GM12865 (cell line): ENCODE results near the gene ATXN1.
"Not testable (repeated sequence)": the region's sequence is repeated elsewhere in the genome, so short reads cannot be mapped to it uniquely, and the experiment has no call there.

Source experiments
- DNase-seq: peaks from one replicate; pipeline ENCODE4 v3.0.0; 2010; ENCODE audit warnings: low read depth
- H3K4me3 ChIP-seq: 2 replicates; pipeline ENCODE4 v1.5.1; 2011; ENCODE audit warnings: mild to moderate bottlenecking, low read depth, low read length, control low read depth
- TF ChIP-seq, protein P1 (sequence below): IDR thresholded peaks from 2 replicates; pipeline ENCODE4 v1.5.1; 2011; ENCODE audit warnings: low read length, control low read depth, low read depth, inconsistent platforms; ENCODE audit not compliant: insufficient read depth; ENCODE audit errors: missing control alignments

Gene ATXN1

DNA sequence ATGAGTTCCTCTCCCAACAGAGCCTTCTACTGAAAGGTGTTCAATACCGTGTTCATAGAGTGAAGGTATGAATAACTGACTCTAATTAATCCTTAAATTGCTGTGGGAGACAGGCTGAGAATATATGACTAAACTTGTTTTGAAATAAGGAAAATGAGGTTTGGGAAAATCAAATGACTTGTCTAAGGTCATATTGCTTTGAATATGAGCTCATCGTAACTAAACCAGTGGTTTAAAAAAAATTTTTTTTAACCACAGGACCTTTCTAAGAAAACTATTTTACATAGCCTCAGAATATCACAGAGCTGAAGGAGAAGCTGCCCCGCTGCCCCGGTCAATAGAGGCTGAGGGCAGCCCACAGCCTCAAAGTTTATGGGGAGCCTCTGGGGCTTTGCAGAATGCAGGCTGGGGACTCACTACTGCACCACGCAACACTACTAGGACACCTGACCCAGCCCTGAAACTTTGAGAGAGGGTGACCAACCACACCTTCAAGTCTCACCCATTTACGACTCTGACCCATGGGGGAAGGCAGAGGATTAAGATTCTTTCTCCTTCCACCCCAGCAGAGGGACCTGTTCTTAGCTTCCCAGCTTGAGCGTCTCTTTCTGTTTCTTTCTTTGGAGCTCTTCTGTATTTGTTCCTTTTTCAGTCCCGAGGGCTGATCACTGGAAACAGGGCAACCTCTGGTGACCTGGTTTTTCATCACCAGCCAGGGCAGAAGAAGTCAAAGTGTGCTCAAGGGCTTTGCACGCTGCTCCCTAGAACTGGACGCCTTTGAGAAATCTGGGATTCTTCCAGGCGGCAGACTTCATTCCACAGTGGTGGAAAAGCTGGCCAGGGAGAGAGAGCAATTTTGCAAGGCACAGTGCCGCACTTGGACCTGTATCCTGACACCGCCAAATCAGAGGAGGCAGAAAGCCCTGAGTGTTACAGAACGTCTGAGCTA, 220.2 kb downstream of the ATXN1 start:
- H3K4me3 ChIP-seq, result no peak overlapping the region
- peak; percentile 50 for DNase-seq
- TF ChIP-seq, protein P1, sequence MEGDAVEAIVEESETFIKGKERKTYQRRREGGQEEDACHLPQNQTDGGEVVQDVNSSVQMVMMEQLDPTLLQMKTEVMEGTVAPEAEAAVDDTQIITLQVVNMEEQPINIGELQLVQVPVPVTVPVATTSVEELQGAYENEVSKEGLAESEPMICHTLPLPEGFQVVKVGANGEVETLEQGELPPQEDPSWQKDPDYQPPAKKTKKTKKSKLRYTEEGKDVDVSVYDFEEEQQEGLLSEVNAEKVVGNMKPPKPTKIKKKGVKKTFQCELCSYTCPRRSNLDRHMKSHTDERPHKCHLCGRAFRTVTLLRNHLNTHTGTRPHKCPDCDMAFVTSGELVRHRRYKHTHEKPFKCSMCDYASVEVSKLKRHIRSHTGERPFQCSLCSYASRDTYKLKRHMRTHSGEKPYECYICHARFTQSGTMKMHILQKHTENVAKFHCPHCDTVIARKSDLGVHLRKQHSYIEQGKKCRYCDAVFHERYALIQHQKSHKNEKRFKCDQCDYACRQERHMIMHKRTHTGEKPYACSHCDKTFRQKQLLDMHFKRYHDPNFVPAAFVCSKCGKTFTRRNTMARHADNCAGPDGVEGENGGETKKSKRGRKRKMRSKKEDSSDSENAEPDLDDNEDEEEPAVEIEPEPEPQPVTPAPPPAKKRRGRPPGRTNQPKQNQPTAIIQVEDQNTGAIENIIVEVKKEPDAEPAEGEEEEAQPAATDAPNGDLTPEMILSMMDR, result no peak

DNA sequence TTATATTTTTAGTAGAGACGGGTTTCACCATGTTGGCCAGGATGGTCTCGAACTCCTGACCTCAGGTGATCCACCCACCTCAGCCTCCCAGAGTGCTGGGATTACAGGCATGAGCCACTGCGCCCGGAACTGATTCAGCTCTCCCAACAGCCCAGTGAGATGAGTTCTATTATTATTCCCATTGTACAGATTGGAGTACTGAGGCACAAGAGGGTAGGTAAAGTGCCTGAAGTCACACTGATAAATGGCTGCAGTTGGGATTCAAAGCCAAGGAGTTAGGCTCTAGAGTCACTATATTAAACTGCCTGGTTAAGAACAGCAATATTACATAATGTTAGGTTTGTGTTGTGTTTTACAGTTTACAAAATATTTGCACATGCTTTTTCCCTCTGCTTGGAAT, 220.9 kb downstream of the ATXN1 start:
- not testable (repeated sequence) for DNase-seq, H3K4me3 ChIP-seq

DNA sequence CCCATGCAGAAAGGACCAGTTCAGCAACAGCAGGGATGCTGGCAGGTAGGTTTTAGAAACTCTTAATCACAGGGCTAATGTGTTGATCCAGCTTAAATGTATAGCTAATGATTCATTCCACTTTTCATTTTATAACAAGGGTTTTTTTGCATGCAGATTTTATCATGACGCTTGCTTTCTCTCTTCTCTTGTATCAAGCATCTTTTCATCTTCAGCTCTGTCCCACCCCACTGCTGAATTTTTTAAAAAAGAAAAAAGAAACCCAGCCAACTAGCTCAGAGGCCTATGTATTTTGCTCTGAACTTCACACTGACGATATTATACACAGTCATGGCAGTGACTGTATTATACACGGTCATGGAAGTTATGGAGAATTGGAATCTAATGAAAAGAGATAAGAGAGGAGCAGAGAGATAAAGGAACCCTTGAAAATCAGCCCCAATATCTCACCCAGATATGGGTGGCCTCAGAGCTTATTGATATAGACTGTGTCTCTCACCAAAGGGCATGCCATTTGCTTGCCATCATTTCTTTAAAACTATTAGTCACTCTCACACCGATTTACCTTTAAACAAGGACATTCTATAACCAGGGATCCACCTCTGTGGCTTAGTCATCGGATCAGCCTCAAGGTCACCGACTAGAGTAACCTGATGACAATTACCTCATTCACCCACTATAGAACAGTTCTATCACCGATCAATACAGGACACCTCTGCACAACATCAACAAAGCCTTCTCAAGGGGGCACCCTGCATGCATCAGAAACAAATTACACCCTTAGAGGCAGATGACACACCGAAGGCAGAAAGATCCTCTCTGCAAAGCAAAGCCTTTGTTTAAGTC, 222.0 kb downstream of the ATXN1 start:
- no peak for DNase-seq
- no peak overlapping the region for H3K4me3 ChIP-seq
- TF ChIP-seq, protein P1, result no peak

DNA sequence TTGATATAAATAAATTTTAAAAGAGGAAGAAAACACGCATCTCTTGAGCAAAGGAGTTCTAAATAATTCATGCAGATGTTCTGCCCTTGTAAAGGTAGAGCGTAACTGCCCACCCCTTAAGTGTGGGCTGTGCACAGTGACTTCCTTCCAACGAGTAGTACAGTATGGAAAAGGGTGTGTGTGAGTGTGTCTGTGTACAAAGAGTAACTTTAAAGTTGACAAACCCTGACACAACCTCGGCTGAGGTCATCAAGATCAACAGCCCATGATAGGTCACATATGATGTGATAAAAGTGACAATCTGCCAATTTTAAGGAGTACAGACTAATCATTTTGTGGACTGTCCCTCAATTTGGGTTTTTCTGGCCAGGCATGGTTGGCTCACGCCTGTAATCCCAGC, 225.7 kb downstream of the ATXN1 start:
- DNase-seq, result no peak
- H3K4me3 ChIP-seq, result no peak overlapping the region
- TF ChIP-seq, protein P1, result no peak

DNA sequence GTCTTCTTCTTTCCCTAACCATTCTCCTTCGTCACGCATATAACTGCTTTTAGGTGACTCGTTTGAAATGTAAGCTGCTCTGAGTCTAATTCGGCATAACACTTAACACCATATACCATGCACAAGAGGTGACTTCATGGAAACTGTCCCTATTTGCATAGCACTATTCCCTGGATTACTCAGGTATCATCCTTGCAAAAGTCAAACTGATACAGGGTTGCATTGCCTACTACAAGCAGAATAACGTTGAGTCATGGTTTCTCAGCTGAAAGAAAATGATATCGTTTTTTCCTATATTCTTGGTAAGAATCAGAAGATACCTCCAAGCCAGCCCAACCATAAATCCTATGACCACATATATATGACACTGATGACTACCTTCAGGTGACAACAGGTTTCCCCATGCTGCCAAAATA, 227.5 kb downstream of the ATXN1 start:
- no peak for DNase-seq
- no peak overlapping the region for H3K4me3 ChIP-seq
- TF ChIP-seq, protein P1, result no peak

DNA sequence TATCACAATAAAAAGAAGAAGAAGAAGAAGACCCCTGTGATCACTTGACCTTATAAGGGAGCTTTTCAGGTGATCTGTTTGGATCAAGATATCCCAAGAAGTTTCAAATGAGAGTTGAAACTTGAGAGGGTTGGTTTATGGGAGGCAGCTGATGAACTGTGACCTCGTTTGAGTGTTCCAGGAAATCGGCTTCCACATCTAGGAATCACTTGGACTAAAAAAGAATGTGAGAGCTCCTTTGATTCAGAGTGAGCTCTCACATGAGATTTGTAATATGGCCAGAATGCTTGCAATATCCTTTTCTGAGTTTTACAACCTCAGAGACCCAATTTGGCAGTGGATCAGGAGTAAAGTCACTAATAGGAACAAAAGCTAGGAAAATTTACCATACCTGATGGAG, 228.1 kb downstream of the ATXN1 start:
- no peak for DNase-seq
- TF ChIP-seq, protein P1, result no peak
- no peak overlapping the region for H3K4me3 ChIP-seq

DNA sequence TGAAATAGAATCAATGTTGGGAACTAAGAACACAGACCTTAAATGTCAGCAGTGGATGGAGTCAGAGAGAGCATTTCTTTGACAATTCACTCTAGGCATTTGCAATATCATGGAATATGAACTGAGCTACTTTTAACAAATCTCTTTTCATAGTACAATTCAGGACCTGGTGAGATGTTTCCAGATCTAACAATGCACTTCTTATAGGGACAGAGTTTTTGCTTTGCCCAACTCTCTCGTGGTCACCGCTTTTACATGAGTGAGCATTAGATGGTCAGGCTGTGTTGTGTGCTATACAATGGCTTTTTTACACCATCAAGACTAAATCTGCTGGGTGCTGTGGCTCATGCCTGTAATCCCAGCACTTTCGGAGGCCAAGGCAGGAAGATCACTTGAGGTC, 233.6 kb downstream of the ATXN1 start:
- DNase-seq, result no peak
- TF ChIP-seq, protein P1, result no peak
- H3K4me3 ChIP-seq, result no peak overlapping the region
